Prostate gland (tissue), 2 donors: ENCODE data around the gene TMEM74B.

Source experiments
- POLR2A ChIP-seq: fragments of 450-650 bp; IDR thresholded peaks from one replicate; pipeline ENCODE4 v1.6.1; 2016; ENCODE audit warnings: antibody characterized with exemption, mild to moderate bottlenecking
- POLR2AphosphoS5 ChIP-seq: sonication (generic); formaldehyde crosslinking; IDR thresholded peaks from one replicate; pipeline ENCODE4 v1.6.1; 2017; ENCODE audit warnings: antibody characterized with exemption
- TF ChIP-seq, protein P1 (sequence below), 4 experiments: fragments of 200-600 bp in 2 of 4; fragments of 450-650 bp in 2 of 4; sonication (generic) in 2 of 4; IDR thresholded peaks; 1 replicate in 3 of 4; 2 replicates in 1 of 4; pipeline ENCODE4 v1.5.1; 2016 to 2019; ENCODE audit warnings: antibody characterized with exemption in 4 of 4, mild to moderate bottlenecking in 2 of 4, moderate library complexity in 2 of 4

DNA sequence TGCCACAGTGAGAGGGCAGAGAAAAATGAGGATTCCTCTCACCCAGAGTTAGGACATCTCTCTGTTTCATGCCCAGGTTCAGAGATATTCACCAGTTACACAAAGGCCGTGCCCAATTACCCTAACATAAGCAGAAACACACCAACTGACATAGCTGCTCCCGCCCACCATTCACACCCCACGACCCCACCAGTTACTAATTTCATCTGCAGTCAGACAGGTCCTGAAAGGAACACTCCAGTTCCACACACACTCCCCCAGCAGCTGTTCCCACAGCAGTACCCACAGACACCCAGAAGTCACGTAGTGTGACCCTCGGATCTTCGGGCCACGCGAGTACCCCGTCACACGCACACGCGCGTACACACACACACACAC lies 532 bp downstream of the TMEM74B start:
- no peak for TF ChIP-seq POLR2AphosphoS5
- TF ChIP-seq, protein P1, sequence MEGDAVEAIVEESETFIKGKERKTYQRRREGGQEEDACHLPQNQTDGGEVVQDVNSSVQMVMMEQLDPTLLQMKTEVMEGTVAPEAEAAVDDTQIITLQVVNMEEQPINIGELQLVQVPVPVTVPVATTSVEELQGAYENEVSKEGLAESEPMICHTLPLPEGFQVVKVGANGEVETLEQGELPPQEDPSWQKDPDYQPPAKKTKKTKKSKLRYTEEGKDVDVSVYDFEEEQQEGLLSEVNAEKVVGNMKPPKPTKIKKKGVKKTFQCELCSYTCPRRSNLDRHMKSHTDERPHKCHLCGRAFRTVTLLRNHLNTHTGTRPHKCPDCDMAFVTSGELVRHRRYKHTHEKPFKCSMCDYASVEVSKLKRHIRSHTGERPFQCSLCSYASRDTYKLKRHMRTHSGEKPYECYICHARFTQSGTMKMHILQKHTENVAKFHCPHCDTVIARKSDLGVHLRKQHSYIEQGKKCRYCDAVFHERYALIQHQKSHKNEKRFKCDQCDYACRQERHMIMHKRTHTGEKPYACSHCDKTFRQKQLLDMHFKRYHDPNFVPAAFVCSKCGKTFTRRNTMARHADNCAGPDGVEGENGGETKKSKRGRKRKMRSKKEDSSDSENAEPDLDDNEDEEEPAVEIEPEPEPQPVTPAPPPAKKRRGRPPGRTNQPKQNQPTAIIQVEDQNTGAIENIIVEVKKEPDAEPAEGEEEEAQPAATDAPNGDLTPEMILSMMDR (IDR thresholded peaks at IDR 0.05), result no peak
- TF ChIP-seq POLR2A, result no peak
